Activated CD8-positive, alpha-beta memory T cell treated with anti-CD3 and anti-CD28 coated beads, Interleukin-2, amount 50 U/mL, for 1 hour (primary cell): Measurements from ENCODE around the gene LTB4R.

Source experiments
- DNase-seq: peaks from one replicate; pipeline ENCODE4 v3.0.0-alpha.2; 2020; ENCODE audit errors: extremely low read depth

The LTB4R gene

GRCh38 chr14:24310646-24311604, at the start of gene LTB4R:
TSS of gene LTB4R (plus strand) at chr14:24311502. CDS start at chr14:24315652, 4,150 bp downstream.
- DNase-seq = no peak

- DNase-seq = no peak
Observed at GRCh38 chr14:24261969-24262327, 49.4 kb upstream of the LTB4R start.

- no peak for DNase-seq
Observed at GRCh38 chr14:24262821-24263733, 48.2 kb upstream of the LTB4R start, which contains the start of gene TGM1. TSS of gene TGM1 (minus strand) at chr14:24263177. CDS start at chr14:24262352, 825 bp downstream.

- no peak for DNase-seq
Observed at GRCh38 chr14:24263848-24264247, 47.5 kb upstream of the LTB4R start.

- DNase-seq = no peak
Observed at GRCh38 chr14:24264298-24264697, 47.0 kb upstream of the LTB4R start.

GRCh38 chr14:24266344-24267244, 44.7 kb upstream of the LTB4R start:
- DNase-seq = no peak

- no peak for DNase-seq
Observed at GRCh38 chr14:24267516-24267915, 43.8 kb upstream of the LTB4R start.

GRCh38 chr14:24268225-24268624, 43.1 kb upstream of the LTB4R start:
- no peak for DNase-seq

GRCh38 chr14:24269368-24269767, 41.9 kb upstream of the LTB4R start:
- no peak for DNase-seq

- DNase-seq = no peak
Observed at GRCh38 chr14:24269910-24270536, 41.3 kb upstream of the LTB4R start.

- no peak for DNase-seq
Observed at GRCh38 chr14:24270537-24271133, 40.7 kb upstream of the LTB4R start.

- peak; percentile 84 for DNase-seq
Observed at GRCh38 chr14:24271134-24271833, 40.0 kb upstream of the LTB4R start, which contains the start of gene RABGGTA. TSS of gene RABGGTA (minus strand) at chr14:24271597. CDS start at chr14:24271115, 482 bp downstream.

GRCh38 chr14:24271834-24272263, 39.5 kb upstream of the LTB4R start:
- DNase-seq = no peak

- DNase-seq = no peak
Observed at GRCh38 chr14:24272467-24272866, 38.8 kb upstream of the LTB4R start.

GRCh38 chr14:24273422-24273998, 37.8 kb upstream of the LTB4R start:
- DNase-seq = no peak

- DNase-seq = no peak
Observed at GRCh38 chr14:24274101-24274543, 37.2 kb upstream of the LTB4R start.

GRCh38 chr14:24277071-24277470, 34.2 kb upstream of the LTB4R start:
- DNase-seq = no peak

GRCh38 chr14:24277606-24278321, 33.5 kb upstream of the LTB4R start:
- DNase-seq = no peak
